ENCODE results near the gene CMAS. TPM values are rescaled to one million over a fixed set of nuclear protein-coding genes. Genes with fewer than 3 reads are reported as not detected.
"Not testable (repeated sequence)": the region's sequence is repeated elsewhere in the genome, so short reads cannot be mapped to it uniquely, and the experiment has no call there.

The CMAS gene
- total RNA-seq, 1 experiment from 2014 or later = 40.1 TPM

GRCh38 chr12:22044391-22044790, 1.6 kb upstream of the CMAS start:
- DNase-seq (ENCODE audit: extremely low read depth, low read depth) = no peak

- no peak for DNase-seq (ENCODE audit: extremely low read depth, low read depth)
Measured at GRCh38 chr12:22046968-22047390, 961 bp downstream of the CMAS start.

GRCh38 chr12:22047494-22047893, 1.5 kb downstream of the CMAS start:
- DNase-seq (ENCODE audit: extremely low read depth, low read depth) = no peak

- DNase-seq (ENCODE audit: extremely low read depth, low read depth) = no peak
Measured at GRCh38 chr12:22048351-22049041, 2.5 kb downstream of the CMAS start.

- DNase-seq (ENCODE audit: extremely low read depth, low read depth) = no peak
Measured at GRCh38 chr12:22050078-22050477, 4.1 kb downstream of the CMAS start.

GRCh38 chr12:22051114-22051698, 5.2 kb downstream of the CMAS start:
- no peak for DNase-seq (ENCODE audit: extremely low read depth, low read depth)

- DNase-seq (ENCODE audit: extremely low read depth, low read depth) = not testable (repeated sequence)
Measured at GRCh38 chr12:22052994-22053393, 7.0 kb downstream of the CMAS start.

- no peak for DNase-seq (ENCODE audit: extremely low read depth, low read depth)
Measured at GRCh38 chr12:22054155-22054554, 8.1 kb downstream of the CMAS start.

GRCh38 chr12:22056607-22057006, 10.6 kb downstream of the CMAS start:
- no peak for DNase-seq (ENCODE audit: extremely low read depth, low read depth)

- no peak for DNase-seq (ENCODE audit: extremely low read depth, low read depth)
Measured at GRCh38 chr12:22059976-22060647, 14.1 kb downstream of the CMAS start.

GRCh38 chr12:22064968-22065367, 18.9 kb downstream of the CMAS start:
- no peak for DNase-seq (ENCODE audit: extremely low read depth, low read depth)

- no peak for DNase-seq (ENCODE audit: extremely low read depth, low read depth)
Measured at GRCh38 chr12:22066310-22066709, 20.3 kb downstream of the CMAS start.

GRCh38 chr12:22069851-22070250, 23.8 kb downstream of the CMAS start:
- DNase-seq (ENCODE audit: extremely low read depth, low read depth) = no peak

GRCh38 chr12:22082190-22082701, 36.2 kb downstream of the CMAS start:
- DNase-seq (ENCODE audit: extremely low read depth, low read depth) = no peak

GRCh38 chr12:22083167-22083566, 37.1 kb downstream of the CMAS start:
- peak; percentile 27 for DNase-seq (ENCODE audit: extremely low read depth, low read depth)

GRCh38 chr12:22084852-22085251, 38.8 kb downstream of the CMAS start:
- no peak for DNase-seq (ENCODE audit: extremely low read depth, low read depth)

- DNase-seq (ENCODE audit: extremely low read depth, low read depth) = no peak
Measured at GRCh38 chr12:22088886-22089285, 42.9 kb downstream of the CMAS start.

- no peak for DNase-seq (ENCODE audit: extremely low read depth, low read depth)
Measured at GRCh38 chr12:22089486-22089885, 43.5 kb downstream of the CMAS start.

GRCh38 chr12:22099062-22099461, 53.0 kb downstream of the CMAS start:
- DNase-seq (ENCODE audit: extremely low read depth, low read depth) = not testable (repeated sequence)

GRCh38 chr12:22100958-22101748, 55.1 kb downstream of the CMAS start:
- DNase-seq (ENCODE audit: extremely low read depth, low read depth) = peak; percentile 21

GRCh38 chr12:22101749-22102243, 55.8 kb downstream of the CMAS start:
- DNase-seq (ENCODE audit: extremely low read depth, low read depth) = no peak
